Choroid plexus epithelial cell (primary cell): ENCODE results near the gene FANCD2.

Source experiments
- DNase-seq: peaks from one replicate; pipeline ENCODE4 v3.0.0-alpha.2; 2010; ENCODE audit warnings: low read depth
- H3K4me3 ChIP-seq: 2 replicates; pipeline ENCODE4 v1.5.1; 2011; ENCODE audit warnings: low read depth, mild to moderate bottlenecking, control low read depth, low read length, moderate library complexity
- TF ChIP-seq, protein P1 (sequence below): conservative IDR thresholded peaks from 2 replicates; pipeline ENCODE4 v1.5.1; 2011; ENCODE audit warnings: low read depth, mild to moderate bottlenecking, control low read depth, inconsistent platforms, low read length, moderate library complexity

Gene FANCD2

DNA sequence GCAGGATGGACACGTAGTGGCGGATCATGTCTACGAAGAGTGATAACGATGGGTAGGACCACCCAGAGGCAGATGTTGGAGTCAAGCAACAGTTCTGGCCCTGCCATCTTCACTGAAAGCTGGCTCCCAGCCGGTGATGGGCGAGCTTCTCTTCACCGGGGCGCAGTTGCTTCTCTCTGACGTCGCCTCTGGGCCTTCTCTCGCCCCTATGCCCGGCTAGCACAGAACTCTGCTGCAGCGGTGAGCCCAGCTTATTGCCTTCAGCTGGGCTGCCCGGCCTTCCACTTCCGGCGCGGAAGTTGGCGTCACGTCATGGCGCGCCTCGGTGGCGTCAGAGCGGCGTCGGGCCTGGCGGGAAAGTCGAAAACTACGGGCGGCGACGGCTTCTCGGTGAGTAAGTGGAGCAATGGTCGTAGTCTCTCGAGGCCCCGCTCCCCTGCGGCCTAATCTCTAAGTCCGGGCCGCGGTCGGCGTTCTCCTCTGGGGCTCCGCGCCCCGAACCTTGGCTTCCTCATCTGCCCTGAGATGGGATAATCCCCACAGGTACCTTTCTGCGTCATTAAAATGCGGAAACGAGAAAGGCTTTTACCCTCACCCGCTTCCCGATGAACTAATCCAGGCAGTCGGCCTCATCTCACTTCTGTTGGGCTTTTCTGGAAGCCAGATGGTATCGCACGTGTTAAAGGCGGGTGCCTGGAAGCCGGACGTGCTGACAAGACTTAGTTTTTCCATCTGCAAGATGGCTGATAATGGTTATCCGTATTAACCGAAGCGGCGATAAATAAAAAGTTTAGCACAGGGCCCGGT lies at the start of gene FANCD2:
Gene FANCD2 (plus strand): TSS at position 354 of the 807 bp plus-strand sequence. CDS start 2,221 bp downstream, outside the sequence.
- H3K4me3 ChIP-seq, result peak within 1 kb of the TSS; percentile 86
- TF ChIP-seq, protein P1, sequence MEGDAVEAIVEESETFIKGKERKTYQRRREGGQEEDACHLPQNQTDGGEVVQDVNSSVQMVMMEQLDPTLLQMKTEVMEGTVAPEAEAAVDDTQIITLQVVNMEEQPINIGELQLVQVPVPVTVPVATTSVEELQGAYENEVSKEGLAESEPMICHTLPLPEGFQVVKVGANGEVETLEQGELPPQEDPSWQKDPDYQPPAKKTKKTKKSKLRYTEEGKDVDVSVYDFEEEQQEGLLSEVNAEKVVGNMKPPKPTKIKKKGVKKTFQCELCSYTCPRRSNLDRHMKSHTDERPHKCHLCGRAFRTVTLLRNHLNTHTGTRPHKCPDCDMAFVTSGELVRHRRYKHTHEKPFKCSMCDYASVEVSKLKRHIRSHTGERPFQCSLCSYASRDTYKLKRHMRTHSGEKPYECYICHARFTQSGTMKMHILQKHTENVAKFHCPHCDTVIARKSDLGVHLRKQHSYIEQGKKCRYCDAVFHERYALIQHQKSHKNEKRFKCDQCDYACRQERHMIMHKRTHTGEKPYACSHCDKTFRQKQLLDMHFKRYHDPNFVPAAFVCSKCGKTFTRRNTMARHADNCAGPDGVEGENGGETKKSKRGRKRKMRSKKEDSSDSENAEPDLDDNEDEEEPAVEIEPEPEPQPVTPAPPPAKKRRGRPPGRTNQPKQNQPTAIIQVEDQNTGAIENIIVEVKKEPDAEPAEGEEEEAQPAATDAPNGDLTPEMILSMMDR, result no peak
- DNase-seq, result peak; percentile 88

- no peak overlapping the region for H3K4me3 ChIP-seq
- TF ChIP-seq, protein P1, result no peak
- DNase-seq, result peak; percentile 98
These were observed 49.2 kb upstream of the FANCD2 start for GRCh38 chr3:9976721-9977709.

- no peak for DNase-seq
- TF ChIP-seq, protein P1, result no peak
These were observed 47.4 kb upstream of the FANCD2 start for GRCh38 chr3:9978710-9979305.

GRCh38 chr3:9980251-9980650 lies 46.0 kb upstream of the FANCD2 start:
- DNase-seq, result no peak
- TF ChIP-seq, protein P1, result no peak
- no peak overlapping the region for H3K4me3 ChIP-seq

More at GRCh38 chr3:9978710-9979305, 47.4 kb upstream of the FANCD2 start:
- no peak overlapping the region for H3K4me3 ChIP-seq

DNA sequence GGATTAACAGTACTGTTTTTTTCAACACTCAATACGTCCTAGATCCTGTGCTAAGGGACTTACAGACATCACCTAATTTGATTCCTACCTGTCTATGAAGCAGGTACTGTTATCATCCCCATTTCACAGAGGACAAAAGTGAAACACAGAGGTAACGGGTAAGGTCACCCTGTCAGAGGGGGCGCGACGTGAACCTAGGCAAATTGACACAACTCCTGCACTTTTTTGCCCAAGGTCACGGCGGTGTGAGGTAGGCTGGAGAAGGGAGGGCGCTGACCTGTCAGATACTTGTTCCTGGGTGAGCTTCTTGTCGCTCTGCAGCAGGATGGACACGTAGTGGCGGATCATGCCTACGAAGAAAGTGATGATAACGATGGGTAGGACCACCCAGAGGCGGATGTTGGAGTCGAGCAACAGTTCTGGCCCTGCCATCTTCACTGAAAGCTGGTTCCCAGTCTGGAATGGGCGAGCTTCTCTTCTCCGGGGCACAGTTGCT lies 40.0 kb upstream of the FANCD2 start:
- DNase-seq, result no peak
- TF ChIP-seq, protein P1, result no peak
- H3K4me3 ChIP-seq, result peak overlapping the region; percentile 97

DNA sequence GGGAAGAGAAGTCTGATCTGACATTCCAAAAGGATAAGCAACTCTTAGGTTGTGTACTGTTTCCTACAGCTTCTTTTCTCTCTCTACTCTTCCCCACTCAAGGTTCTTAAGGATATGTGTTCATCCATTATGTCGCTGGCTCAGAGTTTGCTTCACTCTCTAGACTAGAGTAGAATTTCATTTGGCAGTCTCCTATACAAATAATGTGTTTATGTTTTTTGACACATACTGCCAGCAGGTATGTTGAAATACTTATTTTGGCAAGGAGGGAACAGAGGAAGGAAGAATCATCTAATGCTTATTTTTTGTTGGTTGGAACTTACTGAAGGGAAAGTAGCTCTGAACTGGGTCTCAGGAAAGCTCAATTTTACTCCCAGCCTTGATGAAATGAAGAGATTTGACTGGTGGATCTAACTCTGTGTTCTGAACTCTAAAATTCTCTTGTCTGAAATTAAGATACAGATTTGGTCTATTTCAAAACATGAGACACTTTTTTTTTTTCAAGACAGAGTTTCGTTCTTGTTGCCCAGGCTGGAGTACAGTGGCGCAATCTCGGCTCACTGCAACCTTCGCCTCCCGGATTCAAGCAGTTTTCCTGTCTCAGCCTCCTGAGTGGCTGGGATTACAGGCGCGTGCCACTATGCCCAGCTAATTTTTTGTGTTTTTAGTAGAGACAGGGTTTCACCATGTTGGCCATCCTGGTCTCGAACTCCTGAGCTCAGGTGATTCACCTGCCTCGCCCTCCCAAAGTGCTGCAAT lies 32.0 kb upstream of the FANCD2 start:
- peak overlapping the region; percentile 6 for H3K4me3 ChIP-seq
- DNase-seq, result peak; percentile 79
- TF ChIP-seq, protein P1, result no peak
